OCI-M2 (cell line): ENCODE results near the gene DAAM2.

Source experiments
- DNase-seq: peaks from one replicate; lab custom pipeline; 2025; ENCODE audit not compliant: unreplicated experiment; lab: John Stamatoyannopoulos, UW

The DAAM2 gene

GRCh38 chr6:39881851-39882530 is 89.8 kb downstream of the DAAM2 start:
- no peak for DNase-seq

- DNase-seq = no peak
Observed at GRCh38 chr6:39882531-39882899, 90.3 kb downstream of the DAAM2 start.

GRCh38 chr6:39884696-39885095 is 92.5 kb downstream of the DAAM2 start:
- DNase-seq = no peak

- no peak for DNase-seq
Observed at GRCh38 chr6:39885691-39886090, 93.5 kb downstream of the DAAM2 start.

- no peak for DNase-seq
Observed at GRCh38 chr6:39886871-39887270, 94.7 kb downstream of the DAAM2 start.

GRCh38 chr6:39887692-39888450 is 95.7 kb downstream of the DAAM2 start:
- DNase-seq = no peak

GRCh38 chr6:39889229-39889628 is 97.1 kb downstream of the DAAM2 start:
- no peak for DNase-seq

GRCh38 chr6:39891353-39891752 is 99.2 kb downstream of the DAAM2 start:
- no peak for DNase-seq

GRCh38 chr6:39891976-39892375 is 99.8 kb downstream of the DAAM2 start:
- DNase-seq = no peak

- DNase-seq = no peak
Observed at GRCh38 chr6:39892490-39893129, 100.4 kb downstream of the DAAM2 start.

- DNase-seq = no peak
Observed at GRCh38 chr6:39893286-39893685, 101.1 kb downstream of the DAAM2 start.

- no peak for DNase-seq
Observed at GRCh38 chr6:39896701-39897100, 104.5 kb downstream of the DAAM2 start.

GRCh38 chr6:39897698-39898097 is 105.5 kb downstream of the DAAM2 start:
- DNase-seq = no peak

GRCh38 chr6:39898625-39899024 is 106.4 kb downstream of the DAAM2 start:
- no peak for DNase-seq

GRCh38 chr6:39899554-39900295 is 107.5 kb downstream of the DAAM2 start:
- DNase-seq = no peak

GRCh38 chr6:39901116-39901655 is 109.0 kb downstream of the DAAM2 start:
- no peak for DNase-seq

GRCh38 chr6:39901670-39902069 is 109.5 kb downstream of the DAAM2 start:
- DNase-seq = no peak

GRCh38 chr6:39902136-39902535 is 110.0 kb downstream of the DAAM2 start:
- DNase-seq = no peak

- no peak for DNase-seq
Observed at GRCh38 chr6:39902786-39903465, 110.8 kb downstream of the DAAM2 start.

GRCh38 chr6:39903656-39904055 is 111.5 kb downstream of the DAAM2 start:
- no peak for DNase-seq
